Vagina (tissue), 2 donors: ENCODE results near the gene CEMIP.

ENCODE experiments used
- CTCF ChIP-seq, 3 experiments: fragments of 450-650 bp in 2 of 3; fragments of 200-600 bp in 1 of 3; sonication (generic) in 1 of 3; IDR thresholded peaks; one replicate each; pipeline ENCODE4 v1.5.1; 2017 to 2019; ENCODE audit warnings: antibody characterized with exemption in 3 of 3, mild to moderate bottlenecking in 2 of 3, moderate library complexity in 2 of 3
- POLR2A ChIP-seq, 2 donors: fragments of 450-650 bp; IDR thresholded peaks; one replicate each; pipeline ENCODE4 v1.6.1; 2017; ENCODE audit warnings: antibody characterized with exemption in 2 of 2, mild to moderate bottlenecking in 2 of 2, moderate library complexity in 2 of 2

- TF ChIP-seq CTCF (IDR thresholded peaks at IDR 0.05) (no peak), POLR2A (IDR thresholded peaks at IDR 0.05) (no peak)
These were observed 27.0 kb upstream of the CEMIP start for GRCh38 chr15:80752204-80752603.
